GM23248 (cell line): ENCODE data around the gene OSBPL5. TPM values are rescaled to one million over a fixed set of nuclear protein-coding genes. Genes with fewer than 3 reads are reported as not detected.
"Not testable (repeated sequence)": the region's sequence is repeated elsewhere in the genome, so short reads cannot be mapped to it uniquely, and the experiment has no call there.

Experiments
- DNase-seq: peaks from one replicate; pipeline ENCODE4 v3.0.0-alpha.2; 2015
- H2AFZ ChIP-seq: fragments of 200-600 bp; sonication (generic); 2 replicates; pipeline ENCODE4 v1.6.1; 2016; ENCODE audit warnings: antibody characterized with exemption
- H3F3A ChIP-seq: fragments of 200-600 bp; sonication (generic); 2 replicates; pipeline ENCODE4 v1.6.1; 2016; ENCODE audit warnings: mild to moderate bottlenecking, antibody characterized with exemption, mixed run types; ENCODE audit not compliant: insufficient read depth
- H3K27ac ChIP-seq: fragments of 200-600 bp; sonication (generic); 2 replicates; pipeline ENCODE4 v1.5.1; 2016; ENCODE audit warnings: mild to moderate bottlenecking
- H3K27me3 ChIP-seq: fragments of 200-600 bp; sonication (generic); replicated peaks from 2 replicates; pipeline ENCODE4 v1.6.1; 2016; ENCODE audit warnings: mild to moderate bottlenecking; ENCODE audit not compliant: insufficient read depth
- H3K36me3 ChIP-seq: fragments of 200-600 bp; sonication (generic); 2 replicates; pipeline ENCODE4 v1.6.1; 2016; ENCODE audit warnings: low read depth, mild to moderate bottlenecking
- H3K4me1 ChIP-seq: fragments of 200-600 bp; sonication (generic); 2 replicates; pipeline ENCODE4 v1.6.1; 2016; ENCODE audit warnings: mild to moderate bottlenecking; ENCODE audit not compliant: insufficient read depth
- H3K4me2 ChIP-seq: fragments of 200-600 bp; sonication (generic); one replicate; pipeline ENCODE4 v1.6.1; 2016; ENCODE audit warnings: mild to moderate bottlenecking; ENCODE audit not compliant: unreplicated experiment
- H3K4me3 ChIP-seq: fragments of 200-600 bp; sonication (generic); 2 replicates; pipeline ENCODE4 v1.5.1; 2016; ENCODE audit warnings: mild to moderate bottlenecking
- H3K79me2 ChIP-seq: fragments of 200-600 bp; sonication (generic); 2 replicates; pipeline ENCODE4 v1.6.1; 2016; ENCODE audit warnings: mild to moderate bottlenecking; ENCODE audit not compliant: insufficient read depth
- H3K9ac ChIP-seq: fragments of 200-600 bp; sonication (generic); 2 replicates; pipeline ENCODE4 v1.6.1; 2016; ENCODE audit warnings: mild to moderate bottlenecking
- H3K9me2 ChIP-seq: fragments of 200-600 bp; sonication (generic); 2 replicates; pipeline ENCODE4 v1.6.1; 2016; ENCODE audit warnings: mixed run types, mild to moderate bottlenecking, moderate library complexity; ENCODE audit not compliant: insufficient read depth
- H3K9me3 ChIP-seq: fragments of 200-600 bp; sonication (generic); one replicate; pipeline ENCODE4 v1.6.1; 2017; ENCODE audit warnings: low read depth
- H4K20me1 ChIP-seq: fragments of 200-600 bp; sonication (generic); 2 replicates; pipeline ENCODE4 v1.6.0; 2016; ENCODE audit not compliant: insufficient read depth
- EZH2 ChIP-seq: fragments of 200-600 bp; sonication (generic); IDR thresholded peaks from 2 replicates; pipeline ENCODE4 v1.6.1; 2018; ENCODE audit warnings: antibody characterized with exemption, mild to moderate bottlenecking; ENCODE audit not compliant: insufficient read depth, poor library complexity, severe bottlenecking
- EZH2phosphoT487 ChIP-seq: fragments of 200-600 bp; sonication (generic); IDR thresholded peaks from 2 replicates; pipeline ENCODE4 v1.6.1; 2018; ENCODE audit warnings: antibody characterized with exemption, moderate library complexity, mild to moderate bottlenecking, low read depth; ENCODE audit not compliant: insufficient read depth
- WGBS, 2 experiments: methylation state at CpG; one replicate each; pipeline ENCODE4 v1.1.6; 2015 to 2017; ENCODE audit warnings: low lambda C conversion rate in 2 of 2, low coverage in 1 of 2; ENCODE audit errors: missing lambda C conversion rate in 2 of 2; 5-methylcytosine and 5-hydroxymethylcytosine counted together
- in situ Hi-C: fragments of 300-500 bp; cut with MboI; formaldehyde crosslinking; loops from 2 replicates; pipeline ENCODE4 v1.15.0; 2020
- polyA plus RNA-seq: library from polyadenylated mRNA; unstranded; fragments of >200 nt; fragmentation: Nextera tagmentation; extraction: Ambion mirVana; gene quantifications from 2 replicates; pipeline ENCODE4 v1.2.1, GENCODE V29; 2016
- total RNA-seq: library from RNA; depleted of rRNA; stranded (reverse); fragments of >200 nt; shearing (Covaris generic); gene quantifications from 2 replicates; pipeline ENCODE4 v1.2.3, GENCODE V29; 2014

OSBPL5 gene
- total and polyA plus RNA-seq, 2 experiments from 2014 or later = 27.9 to 57.6 TPM

GRCh38 chr11:3073029-3073435 is 92.1 kb downstream of the OSBPL5 start:
- Histone ChIP-seq H3K9me3 (no peaks in the 10 kb centered on the region), H3K9ac (no peak overlapping the region), H3K27ac (no peak overlapping the region), H3K4me2 (no peak overlapping the region), H3K79me2 (no peaks in the 10 kb centered on the region), H3K4me3 (no peak overlapping the region), H3K36me3 (no peaks in the 10 kb centered on the region), H3K4me1 (no peaks in the 10 kb centered on the region), H4K20me1 (no peaks in the 10 kb centered on the region), H3F3A (no peaks in the 10 kb centered on the region), H3K9me2 (no peaks in the 10 kb centered on the region), H2AFZ (no peak overlapping the region), H3K27me3 (no peaks in the 10 kb centered on the region)
- in situ Hi-C loops = no loop called here
- DNase-seq = peak; percentile 45
- WGBS, 2 experiments = 32 to 37% methylated on average over 3 of the region's 3 CpGs
- TF ChIP-seq EZH2phosphoT487 = no peak
- TF ChIP-seq EZH2 = no peak

GRCh38 chr11:3069425-3069824 is 95.7 kb downstream of the OSBPL5 start:
- H3K36me3 ChIP-seq = no peaks in the 10 kb centered on the region
- H3K4me1 ChIP-seq = no peaks in the 10 kb centered on the region
- no peak overlapping the region for H3K4me2 ChIP-seq
- no peak overlapping the region for H2AFZ ChIP-seq
- H3F3A ChIP-seq = no peaks in the 10 kb centered on the region
- H3K9me3 ChIP-seq = no peaks in the 10 kb centered on the region
- no peaks in the 10 kb centered on the region for H3K79me2 ChIP-seq
- 86 to 97% methylated on average over 5 to 7 of the region's 8 CpGs for WGBS, 2 experiments
- DNase-seq = no peak
- H3K9me2 ChIP-seq = no peaks in the 10 kb centered on the region
- in situ Hi-C loops = no loop called here
- no peak overlapping the region for H3K4me3 ChIP-seq
- TF ChIP-seq EZH2phosphoT487 = no peak
- no peaks in the 10 kb centered on the region for H3K27me3 ChIP-seq
- no peak overlapping the region for H3K9ac ChIP-seq
- H4K20me1 ChIP-seq = no peaks in the 10 kb centered on the region
- H3K27ac ChIP-seq = no peak overlapping the region

- H3K4me1 ChIP-seq, H3F3A ChIP-seq, H3K27me3 ChIP-seq, H3K4me2 ChIP-seq, DNase-seq, H3K9me2 ChIP-seq, H3K9me3 ChIP-seq, in situ Hi-C loops, H3K79me2 ChIP-seq, H3K4me3 ChIP-seq, H3K36me3 ChIP-seq, H2AFZ ChIP-seq, H3K27ac ChIP-seq, H4K20me1 ChIP-seq, H3K9ac ChIP-seq: not testable (repeated sequence)
- WGBS, 2 experiments = 90% methylated on average over 3 of the region's 3 CpGs
Measured at GRCh38 chr11:3066308-3066707, 98.8 kb downstream of the OSBPL5 start.

GRCh38 chr11:3064709-3065108 is 100.4 kb downstream of the OSBPL5 start:
- H3K79me2 ChIP-seq, H3K27ac ChIP-seq, in situ Hi-C loops, H3K27me3 ChIP-seq, H3F3A ChIP-seq, DNase-seq, H3K4me3 ChIP-seq, H3K9me2 ChIP-seq, H3K9me3 ChIP-seq, H3K9ac ChIP-seq, H3K36me3 ChIP-seq, H4K20me1 ChIP-seq, H3K4me1 ChIP-seq, H3K4me2 ChIP-seq, H2AFZ ChIP-seq: not testable (repeated sequence)
- WGBS, 2 experiments = 78 to 81% methylated on average over 6 of the region's 6 CpGs

- H3K4me1 ChIP-seq, H3K9ac ChIP-seq, H3K4me2 ChIP-seq, in situ Hi-C loops, H2AFZ ChIP-seq, H3K27me3 ChIP-seq, H3K27ac ChIP-seq, H3K9me3 ChIP-seq, H3K9me2 ChIP-seq, H4K20me1 ChIP-seq, H3K36me3 ChIP-seq, H3K4me3 ChIP-seq, H3K79me2 ChIP-seq, H3F3A ChIP-seq: not testable (repeated sequence)
- 62 to 72% methylated on average over 8 of the region's 8 CpGs for WGBS, 2 experiments
- peak; percentile 34 for DNase-seq
Measured at GRCh38 chr11:3063876-3064275, 101.2 kb downstream of the OSBPL5 start.

GRCh38 chr11:3063432-3063831 is 101.7 kb downstream of the OSBPL5 start:
- DNase-seq, H3K79me2 ChIP-seq, H3K4me3 ChIP-seq, H3K9me2 ChIP-seq, H3K4me2 ChIP-seq, H3K4me1 ChIP-seq, H3F3A ChIP-seq, H3K36me3 ChIP-seq, H3K9ac ChIP-seq, in situ Hi-C loops, H3K9me3 ChIP-seq, H2AFZ ChIP-seq, H3K27ac ChIP-seq, H4K20me1 ChIP-seq, H3K27me3 ChIP-seq: not testable (repeated sequence)
- 95 to 97% methylated on average over 4 of the region's 4 CpGs for whole genome bisulfite sequencing, 2 experiments
